Measurements from ENCODE around the gene SPATA19.

The SPATA19 gene

DNA sequence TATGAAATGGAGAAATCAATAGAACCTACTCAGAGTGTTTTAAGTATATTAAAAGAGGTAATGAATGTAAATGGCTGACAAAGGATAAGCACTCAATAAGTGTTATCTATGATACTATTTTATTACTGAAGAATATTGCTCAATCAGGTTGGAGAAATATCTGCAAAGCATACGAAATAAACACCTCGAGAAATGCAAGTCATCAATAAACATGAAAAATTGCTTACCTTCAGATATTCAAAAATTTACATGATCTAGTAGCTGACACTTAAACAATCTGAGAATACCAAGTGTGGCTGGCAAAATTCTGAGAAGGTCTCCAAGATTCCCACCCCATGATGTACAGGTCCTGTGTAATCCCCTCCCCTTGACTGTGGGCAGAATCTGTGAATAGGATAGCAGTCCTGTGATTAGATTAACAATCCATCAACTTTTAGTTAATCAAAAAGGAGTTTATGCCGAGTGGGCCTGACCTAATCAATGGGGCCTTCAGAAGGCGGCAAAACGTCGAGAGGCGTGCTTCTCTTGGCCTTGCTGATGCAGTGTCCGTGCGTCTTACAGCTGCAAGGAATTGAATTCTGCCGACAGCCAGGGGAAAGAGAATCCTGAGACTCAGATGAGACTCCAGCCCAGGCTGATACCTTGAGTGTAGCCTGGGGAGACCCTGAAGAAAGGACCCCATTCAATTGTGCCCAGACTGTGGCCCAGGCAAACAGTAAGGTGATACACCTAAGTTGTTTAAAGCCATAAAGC lies 49.1 kb downstream of the SPATA19 start:
- Histone ChIP-seq H3K9ac (ENCODE audit: low read length) (no peak overlapping the region), H3K4me2 (ENCODE audit: low read depth, low read length, poor library complexity, severe bottlenecking) (no peak overlapping the region), H3K9me3 (ENCODE audit: insufficient read depth, low read length) (no peaks in the 10 kb centered on the region), H3K36me3 (ENCODE audit: low read length) (no peaks in the 10 kb centered on the region), H3K27me3 (ENCODE audit: low read length) (no peaks in the 10 kb centered on the region), H3K4me3 (ENCODE audit: insufficient read depth, low read length, poor library complexity, severe bottlenecking) (no peak overlapping the region), H3K79me2 (ENCODE audit: insufficient read depth, low read length) (no peaks in the 10 kb centered on the region), H3F3A (ENCODE audit: insufficient read depth) (no peaks in the 10 kb centered on the region), H2AFZ (ENCODE audit: low read depth, low read length, severe bottlenecking) (no peak overlapping the region), H4K20me1 (ENCODE audit: low read depth, low read length) (no peaks in the 10 kb centered on the region), H3K9me2 (replicated peaks; ENCODE audit: insufficient read depth, low read length) (no peaks in the 10 kb centered on the region), H3K27ac (ENCODE audit: low read depth, low read length) (no peak overlapping the region)
- TF ChIP-seq, protein P1, sequence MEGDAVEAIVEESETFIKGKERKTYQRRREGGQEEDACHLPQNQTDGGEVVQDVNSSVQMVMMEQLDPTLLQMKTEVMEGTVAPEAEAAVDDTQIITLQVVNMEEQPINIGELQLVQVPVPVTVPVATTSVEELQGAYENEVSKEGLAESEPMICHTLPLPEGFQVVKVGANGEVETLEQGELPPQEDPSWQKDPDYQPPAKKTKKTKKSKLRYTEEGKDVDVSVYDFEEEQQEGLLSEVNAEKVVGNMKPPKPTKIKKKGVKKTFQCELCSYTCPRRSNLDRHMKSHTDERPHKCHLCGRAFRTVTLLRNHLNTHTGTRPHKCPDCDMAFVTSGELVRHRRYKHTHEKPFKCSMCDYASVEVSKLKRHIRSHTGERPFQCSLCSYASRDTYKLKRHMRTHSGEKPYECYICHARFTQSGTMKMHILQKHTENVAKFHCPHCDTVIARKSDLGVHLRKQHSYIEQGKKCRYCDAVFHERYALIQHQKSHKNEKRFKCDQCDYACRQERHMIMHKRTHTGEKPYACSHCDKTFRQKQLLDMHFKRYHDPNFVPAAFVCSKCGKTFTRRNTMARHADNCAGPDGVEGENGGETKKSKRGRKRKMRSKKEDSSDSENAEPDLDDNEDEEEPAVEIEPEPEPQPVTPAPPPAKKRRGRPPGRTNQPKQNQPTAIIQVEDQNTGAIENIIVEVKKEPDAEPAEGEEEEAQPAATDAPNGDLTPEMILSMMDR (IDR thresholded peaks at IDR 0.05; ENCODE audit: insufficient read depth, low read length, poor library complexity, severe bottlenecking) = no peak
- TF ChIP-seq EZH2phosphoT487 (conservative IDR thresholded peaks at IDR 0.05; ENCODE audit: low read length) = no peak

DNA sequence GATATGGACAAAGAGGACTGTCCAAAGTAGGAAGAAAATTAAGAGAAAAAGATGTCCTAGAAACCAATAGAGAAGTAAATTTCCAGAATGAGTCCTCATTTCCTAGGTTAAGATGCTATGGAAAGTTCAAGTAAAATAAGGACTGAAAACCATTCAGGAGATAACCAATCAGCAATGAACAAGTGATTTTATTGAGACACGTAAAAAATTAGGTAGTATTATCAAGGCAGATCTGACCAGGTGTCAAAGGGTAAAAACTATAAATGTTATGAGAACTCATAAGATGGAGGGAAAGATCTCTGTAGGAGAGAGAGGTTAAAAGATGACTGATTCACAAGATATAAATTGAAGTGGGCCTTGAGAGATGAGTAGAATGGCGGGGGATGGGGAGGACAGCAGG lies 50.2 kb downstream of the SPATA19 start:
- no peak overlapping the region for H3K27ac ChIP-seq (ENCODE audit: low read depth, low read length)
- no peaks in the 10 kb centered on the region for H3K36me3 ChIP-seq (ENCODE audit: low read length)
- H3K9me3 ChIP-seq (ENCODE audit: insufficient read depth, low read length) = no peaks in the 10 kb centered on the region
- no peak overlapping the region for H3K4me3 ChIP-seq (ENCODE audit: insufficient read depth, low read length, poor library complexity, severe bottlenecking)
- no peaks in the 10 kb centered on the region for H3K9me2 ChIP-seq (replicated peaks; ENCODE audit: insufficient read depth, low read length)
- no peak overlapping the region for H3K4me2 ChIP-seq (ENCODE audit: low read depth, low read length, poor library complexity, severe bottlenecking)
- H3K9ac ChIP-seq (ENCODE audit: low read length) = no peak overlapping the region
- no peak for TF ChIP-seq EZH2phosphoT487 (conservative IDR thresholded peaks at IDR 0.05; ENCODE audit: low read length)
- TF ChIP-seq, protein P1 (IDR thresholded peaks at IDR 0.05; ENCODE audit: insufficient read depth, low read length, poor library complexity, severe bottlenecking) = no peak
- no peaks in the 10 kb centered on the region for H4K20me1 ChIP-seq (ENCODE audit: low read depth, low read length)
- H3K27me3 ChIP-seq (ENCODE audit: low read length) = no peaks in the 10 kb centered on the region
- H3K79me2 ChIP-seq (ENCODE audit: insufficient read depth, low read length) = no peaks in the 10 kb centered on the region
- H3F3A ChIP-seq (ENCODE audit: insufficient read depth) = no peaks in the 10 kb centered on the region
- H2AFZ ChIP-seq (ENCODE audit: low read depth, low read length, severe bottlenecking) = no peak overlapping the region

DNA sequence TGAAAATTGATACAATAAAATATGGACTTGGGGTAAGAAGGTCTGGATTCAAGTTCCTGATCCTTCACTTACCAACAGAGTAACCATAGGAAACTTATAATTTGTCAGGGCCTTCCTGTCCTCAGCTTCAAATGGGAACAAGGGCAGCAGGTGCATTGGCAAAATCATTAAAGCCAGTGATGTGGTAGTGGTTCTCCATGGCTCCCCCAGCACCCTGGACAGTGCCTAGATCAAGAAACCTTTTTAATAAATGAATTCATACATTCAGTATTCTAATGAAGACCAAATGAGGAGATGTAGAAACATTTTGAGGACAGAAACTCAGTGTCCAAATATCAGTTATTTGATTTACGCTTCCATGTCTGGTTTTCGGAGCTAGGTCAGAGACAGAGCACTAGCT lies 51.1 kb downstream of the SPATA19 start:
- Histone ChIP-seq H3K36me3 (ENCODE audit: low read length) (no peaks in the 10 kb centered on the region), H3K27ac (ENCODE audit: low read depth, low read length) (no peak overlapping the region), H3K9me3 (ENCODE audit: insufficient read depth, low read length) (no peaks in the 10 kb centered on the region), H3K79me2 (ENCODE audit: insufficient read depth, low read length) (no peaks in the 10 kb centered on the region), H2AFZ (ENCODE audit: low read depth, low read length, severe bottlenecking) (no peak overlapping the region), H3K9me2 (replicated peaks; ENCODE audit: insufficient read depth, low read length) (no peaks in the 10 kb centered on the region), H3F3A (ENCODE audit: insufficient read depth) (no peaks in the 10 kb centered on the region), H3K27me3 (ENCODE audit: low read length) (no peaks in the 10 kb centered on the region), H4K20me1 (ENCODE audit: low read depth, low read length) (no peaks in the 10 kb centered on the region), H3K4me2 (ENCODE audit: low read depth, low read length, poor library complexity, severe bottlenecking) (no peak overlapping the region), H3K4me3 (ENCODE audit: insufficient read depth, low read length, poor library complexity, severe bottlenecking) (no peak overlapping the region), H3K9ac (ENCODE audit: low read length) (no peak overlapping the region)
- no peak for TF ChIP-seq EZH2phosphoT487 (conservative IDR thresholded peaks at IDR 0.05; ENCODE audit: low read length)
- TF ChIP-seq, protein P1 (IDR thresholded peaks at IDR 0.05; ENCODE audit: insufficient read depth, low read length, poor library complexity, severe bottlenecking) = no peak

Data from SU-DHL-6 (cell line).